ENCODE measurements around the gene NKAPL. TPM values are rescaled to one million over a fixed set of nuclear protein-coding genes. Genes with fewer than 3 reads are reported as not detected.

NKAPL gene
- polyA plus RNA-seq = 0.90 TPM
- long read RNA-seq, donor 1 = 0 reads
- long read RNA-seq, donor 2, partial matches to known transcripts = 0 of 2 reads
- long read RNA-seq, donor 2, other reads (novel, unspliced or antisense) = 0 of 2 reads
- long read RNA-seq, donor 3, partial matches to known transcripts = 0 of 4 reads
- long read RNA-seq, donor 3, other reads (novel, unspliced or antisense) = 0 of 4 reads
- long read RNA-seq, donor 4, partial matches to known transcripts = 0 of 1 reads
- long read RNA-seq, donor 4, other reads (novel, unspliced or antisense) = 0 of 1 reads
- long read RNA-seq, donor 5, partial matches to known transcripts = 0 of 2 reads
- long read RNA-seq, donor 5, other reads (novel, unspliced or antisense) = 0 of 2 reads
- long read RNA-seq, donor 6, partial matches to known transcripts = 0 of 2 reads
- long read RNA-seq, donor 6, other reads (novel, unspliced or antisense) = 0 of 2 reads
- long read RNA-seq, donor 7, partial matches to known transcripts = 0 of 2 reads
- long read RNA-seq, donor 7, other reads (novel, unspliced or antisense) = 0 of 2 reads
- long read RNA-seq, donor 8, partial matches to known transcripts = 0 of 2 reads
- long read RNA-seq, donor 8, other reads (novel, unspliced or antisense) = 0 of 2 reads
- long read RNA-seq, donor 9, partial matches to known transcripts = 0 of 3 reads
- long read RNA-seq, donor 9, other reads (novel, unspliced or antisense) = 0 of 3 reads
- long read RNA-seq, donor 10, partial matches to known transcripts = 0 of 2 reads
- long read RNA-seq, donor 10, other reads (novel, unspliced or antisense) = 0 of 2 reads
- long read RNA-seq, donor 11 = 0 reads

DNA sequence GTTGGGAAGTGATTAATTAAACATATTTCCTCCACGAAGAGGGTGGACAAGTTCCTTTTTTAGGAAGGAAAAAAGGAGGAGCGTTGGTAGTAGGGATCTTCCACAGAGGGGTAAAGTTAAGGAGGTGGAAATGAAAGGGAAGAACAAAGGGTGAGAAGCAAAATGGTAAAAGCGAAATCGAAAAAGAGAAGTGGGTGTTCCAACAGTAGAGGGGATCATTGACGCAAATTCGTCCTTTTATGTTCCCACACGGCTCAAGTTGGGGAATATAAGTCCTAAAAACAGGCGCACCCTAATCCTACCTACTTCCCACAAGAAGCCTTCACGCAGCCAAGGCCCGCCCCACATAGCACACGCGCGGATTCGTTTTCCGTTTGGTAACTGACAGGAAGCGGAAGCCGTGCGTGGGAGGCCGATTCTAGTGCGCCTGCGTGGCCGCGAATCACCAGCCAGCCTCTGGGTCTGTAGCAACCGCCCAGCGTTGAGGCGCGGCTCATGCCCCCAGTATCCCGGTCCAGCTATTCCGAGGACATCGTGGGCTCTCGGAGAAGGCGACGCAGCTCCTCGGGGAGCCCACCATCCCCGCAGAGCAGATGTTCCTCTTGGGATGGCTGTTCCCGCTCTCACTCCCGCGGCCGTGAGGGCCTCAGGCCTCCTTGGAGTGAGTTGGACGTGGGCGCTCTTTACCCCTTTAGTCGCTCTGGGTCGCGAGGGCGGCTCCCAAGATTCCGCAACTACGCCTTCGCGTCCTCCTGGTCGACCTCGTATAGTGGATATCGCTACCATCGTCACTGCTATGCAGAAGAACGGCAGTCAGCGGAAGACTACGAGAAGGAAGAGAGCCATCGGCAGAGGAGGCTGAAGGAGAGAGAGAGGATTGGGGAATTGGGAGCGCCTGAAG is at the start of gene NKAPL:
TSS of gene NKAPL (plus strand) at position 421 of the 901 bp plus-strand sequence. CDS start at position 496, 75 bp downstream.
- peak within 1 kb of the TSS; percentile 31 for H3K4me3 ChIP-seq (ENCODE audit: low read length)
- no peaks in the 10 kb centered on the region for H3K36me3 ChIP-seq (ENCODE audit: control insufficient read depth, insufficient read depth, low read length)
- DNase-seq = peak; percentile 55 to 72
- H3K9me3 ChIP-seq (ENCODE audit: control insufficient read depth, low read depth, low read length) = peaks cover 13% of the 10 kb centered on the region
- H3K4me1 ChIP-seq (ENCODE audit: control insufficient read depth, insufficient read depth, low read length) = no peaks in the 10 kb centered on the region
- peaks cover 38% of the 10 kb centered on the region for H3K27me3 ChIP-seq (ENCODE audit: control insufficient read depth, insufficient read depth, low read length)
- WGBS (ENCODE audit: insufficient coverage, low lambda C conversion rate) = 52% methylated on average over 8 of the region's 58 CpGs
- H3K27ac ChIP-seq (ENCODE audit: low read length) = no peak within 1 kb of the TSS

DNA sequence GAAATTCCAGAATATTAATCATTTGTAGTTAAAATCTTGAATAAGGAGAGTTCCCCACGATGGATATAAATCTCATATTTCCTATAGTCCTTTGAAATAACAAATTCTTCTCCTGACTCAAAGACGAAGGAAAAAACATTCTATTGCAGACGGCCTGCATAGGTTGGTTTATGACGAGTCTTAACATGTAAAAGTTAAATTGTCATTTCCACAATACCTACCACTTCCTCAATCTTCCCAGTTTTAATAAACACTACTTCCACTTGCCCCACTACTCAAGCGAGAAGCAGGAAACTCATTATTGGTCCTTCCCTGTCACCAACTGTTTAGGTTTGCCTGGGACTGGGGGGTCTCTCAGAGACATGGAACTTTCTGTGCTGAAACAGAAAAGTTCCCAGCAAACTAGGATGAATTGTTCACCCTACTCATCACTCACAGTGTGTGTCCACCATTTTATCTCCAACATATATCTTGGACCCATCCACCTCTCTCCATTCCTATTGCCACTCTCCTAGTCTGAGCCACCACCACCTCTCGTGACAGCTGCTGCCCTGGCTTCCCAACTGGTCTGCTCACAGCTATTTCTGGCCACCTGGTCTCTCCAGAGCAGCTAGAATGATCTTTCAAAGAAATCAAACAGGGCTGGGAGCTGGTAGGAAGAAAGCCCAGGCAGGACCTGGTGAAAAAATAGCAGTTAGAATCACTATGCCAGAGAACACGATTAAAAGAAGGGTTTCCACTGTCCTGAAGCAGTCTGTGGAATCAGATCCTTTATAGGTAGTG is 49.2 kb upstream of the NKAPL start:
- WGBS (ENCODE audit: insufficient coverage, low lambda C conversion rate) = 56% methylated on average over 4 of the region's 7 CpGs

DNA sequence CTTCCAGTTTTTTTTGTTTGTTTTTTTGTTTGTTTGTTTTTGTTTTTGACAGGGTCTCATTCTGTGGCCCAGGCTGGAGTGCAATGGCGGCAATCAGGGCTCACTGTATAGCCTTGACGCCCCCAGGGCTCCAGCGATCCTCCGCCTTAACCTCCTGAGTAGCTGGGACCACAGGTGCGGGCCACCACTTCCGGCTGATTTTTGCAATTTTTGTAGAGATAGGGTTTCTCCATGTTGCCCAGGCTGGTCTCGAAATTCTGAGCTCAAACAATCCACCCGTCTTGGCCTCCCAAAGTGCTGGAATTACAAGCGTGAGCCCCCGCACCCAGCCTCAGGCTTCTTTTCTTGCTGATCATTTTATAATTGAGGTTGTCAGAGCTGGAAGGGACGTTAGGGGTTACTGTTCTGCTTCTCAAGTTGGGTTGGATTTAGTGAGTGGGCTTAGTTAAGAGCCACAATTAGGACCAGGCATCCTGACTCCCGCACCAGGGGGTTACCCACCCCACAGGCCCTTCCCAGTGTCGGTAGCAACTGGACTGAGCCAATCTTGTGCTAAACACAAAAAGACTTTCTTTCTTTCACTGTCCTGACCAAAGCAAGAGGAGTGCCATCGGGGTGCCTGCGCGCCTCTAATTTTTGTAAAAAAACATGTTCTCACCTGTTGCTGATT is 47.1 kb upstream of the NKAPL start:
- peaks cover 12% of the 10 kb centered on the region for H3K4me1 ChIP-seq (ENCODE audit: control insufficient read depth, insufficient read depth, low read length)
- H3K27me3 ChIP-seq (ENCODE audit: control insufficient read depth, insufficient read depth, low read length) = peaks cover 83% of the 10 kb centered on the region
- peak overlapping the region; percentile 38 for H3K4me3 ChIP-seq (ENCODE audit: low read length)
- no CpG with 5 or more reads among the region's 16 CpGs for WGBS (ENCODE audit: insufficient coverage, low lambda C conversion rate)
- no peaks in the 10 kb centered on the region for H3K36me3 ChIP-seq (ENCODE audit: control insufficient read depth, insufficient read depth, low read length)
- no peak for DNase-seq
- H3K9me3 ChIP-seq (ENCODE audit: control insufficient read depth, low read depth, low read length) = peaks cover 5% of the 10 kb centered on the region
- no peak overlapping the region for H3K27ac ChIP-seq (ENCODE audit: low read length)

More for the DNA sequence above, 49.2 kb upstream of the NKAPL start:
- Histone ChIP-seq H3K9me3 (ENCODE audit: control insufficient read depth, low read depth, low read length) (peaks cover 5% of the 10 kb centered on the region), H3K36me3 (ENCODE audit: control insufficient read depth, insufficient read depth, low read length) (no peaks in the 10 kb centered on the region), H3K4me1 (ENCODE audit: control insufficient read depth, insufficient read depth, low read length) (peaks cover 12% of the 10 kb centered on the region), H3K4me3 (ENCODE audit: low read length) (no peak overlapping the region), H3K27me3 (ENCODE audit: control insufficient read depth, insufficient read depth, low read length) (peaks cover 83% of the 10 kb centered on the region), H3K27ac (ENCODE audit: low read length) (no peak overlapping the region)
- no peak for DNase-seq

DNA sequence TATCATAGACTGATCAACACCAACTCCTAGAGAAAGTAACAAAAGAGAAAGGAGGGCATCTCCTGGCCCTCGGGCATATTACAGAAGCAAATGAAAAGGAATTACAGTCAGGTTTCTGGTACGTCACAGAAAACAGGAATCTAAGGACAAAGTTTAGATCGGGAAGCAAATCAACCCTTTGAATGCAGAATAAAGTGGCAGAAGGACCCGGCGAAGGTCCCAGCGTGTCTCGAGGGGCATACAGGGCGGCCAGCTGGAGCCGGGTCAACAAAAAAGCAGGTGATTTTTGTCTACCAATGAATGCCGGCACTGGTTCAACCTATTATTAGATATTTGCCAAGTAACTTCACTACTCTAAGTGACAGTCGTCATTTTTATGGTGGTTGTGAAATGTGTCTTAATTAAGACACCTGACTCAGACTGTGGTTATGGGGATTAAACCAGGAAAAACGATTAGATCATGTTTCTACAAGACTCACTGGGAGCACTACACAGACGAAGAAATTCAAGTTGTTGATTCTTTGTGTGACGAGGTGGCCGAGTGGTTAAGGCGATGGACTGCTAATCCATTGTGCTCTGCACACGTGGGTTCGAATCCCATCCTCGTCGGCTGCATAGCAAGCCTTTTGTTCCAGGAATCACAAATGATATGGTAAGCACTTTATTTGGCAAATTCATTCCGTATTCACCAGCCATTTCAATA is 46.4 kb upstream of the NKAPL start:
- H3K4me3 ChIP-seq (ENCODE audit: low read length) = peak overlapping the region; percentile 38
- WGBS (ENCODE audit: insufficient coverage, low lambda C conversion rate) = 0% methylated on average over 1 of the region's 21 CpGs
- peaks cover 12% of the 10 kb centered on the region for H3K4me1 ChIP-seq (ENCODE audit: control insufficient read depth, insufficient read depth, low read length)
- peaks cover 77% of the 10 kb centered on the region for H3K27me3 ChIP-seq (ENCODE audit: control insufficient read depth, insufficient read depth, low read length)
- H3K27ac ChIP-seq (ENCODE audit: low read length) = no peak overlapping the region
- peaks cover 3% of the 10 kb centered on the region for H3K9me3 ChIP-seq (ENCODE audit: control insufficient read depth, low read depth, low read length)
- DNase-seq = peak; percentile 54 to 77
- no peaks in the 10 kb centered on the region for H3K36me3 ChIP-seq (ENCODE audit: control insufficient read depth, insufficient read depth, low read length)

DNA sequence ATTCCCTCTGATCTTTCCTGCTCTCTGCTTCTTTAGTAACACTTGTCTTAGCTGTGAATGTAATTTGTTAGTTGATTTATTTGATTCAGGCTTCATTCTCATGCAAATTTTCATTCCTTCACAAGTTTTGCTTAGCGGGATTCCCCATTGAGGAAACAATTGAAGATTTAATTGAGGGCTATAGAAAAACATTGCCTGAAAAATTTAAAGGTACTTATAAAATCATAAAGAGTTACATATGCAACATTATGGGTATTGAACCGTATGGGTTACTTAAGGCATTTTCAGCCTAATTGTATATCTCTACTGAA is 45.9 kb upstream of the NKAPL start:
- H3K36me3 ChIP-seq (ENCODE audit: control insufficient read depth, insufficient read depth, low read length) = no peaks in the 10 kb centered on the region
- WGBS (ENCODE audit: insufficient coverage, low lambda C conversion rate) = 60% methylated on average over 1 of the region's 2 CpGs
- H3K27me3 ChIP-seq (ENCODE audit: control insufficient read depth, insufficient read depth, low read length) = peaks cover 72% of the 10 kb centered on the region
- no peak overlapping the region for H3K27ac ChIP-seq (ENCODE audit: low read length)
- no peaks in the 10 kb centered on the region for H3K9me3 ChIP-seq (ENCODE audit: control insufficient read depth, low read depth, low read length)
- H3K4me1 ChIP-seq (ENCODE audit: control insufficient read depth, insufficient read depth, low read length) = peaks cover 7% of the 10 kb centered on the region
- no peak for DNase-seq
- no peak overlapping the region for H3K4me3 ChIP-seq (ENCODE audit: low read length)

DNA sequence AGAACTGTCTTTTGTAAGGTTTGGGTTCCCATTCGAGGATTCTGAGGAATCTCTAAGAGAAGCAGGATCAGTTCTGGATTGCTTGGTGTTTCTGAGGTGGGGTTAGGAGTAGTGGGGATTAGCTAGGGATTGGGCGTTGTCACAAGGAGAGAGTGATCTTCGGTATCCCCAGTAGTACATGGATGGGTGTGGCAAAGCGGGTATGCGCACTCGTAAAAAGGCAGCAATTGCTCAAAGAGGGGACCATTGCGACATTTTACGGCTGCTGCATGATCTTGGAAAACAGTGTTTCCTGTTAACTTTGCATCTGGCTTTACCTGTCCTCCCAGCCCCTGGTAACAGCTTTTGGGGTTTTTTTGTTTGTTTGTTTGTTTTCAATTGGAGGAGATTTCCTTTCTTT is 43.7 kb upstream of the NKAPL start:
- WGBS (ENCODE audit: insufficient coverage, low lambda C conversion rate) = no CpG with 5 or more reads among the region's 8 CpGs
- peak overlapping the region; percentile 10 for H3K4me3 ChIP-seq (ENCODE audit: low read length)
- DNase-seq = peak; percentile 37 to 74

DNA sequence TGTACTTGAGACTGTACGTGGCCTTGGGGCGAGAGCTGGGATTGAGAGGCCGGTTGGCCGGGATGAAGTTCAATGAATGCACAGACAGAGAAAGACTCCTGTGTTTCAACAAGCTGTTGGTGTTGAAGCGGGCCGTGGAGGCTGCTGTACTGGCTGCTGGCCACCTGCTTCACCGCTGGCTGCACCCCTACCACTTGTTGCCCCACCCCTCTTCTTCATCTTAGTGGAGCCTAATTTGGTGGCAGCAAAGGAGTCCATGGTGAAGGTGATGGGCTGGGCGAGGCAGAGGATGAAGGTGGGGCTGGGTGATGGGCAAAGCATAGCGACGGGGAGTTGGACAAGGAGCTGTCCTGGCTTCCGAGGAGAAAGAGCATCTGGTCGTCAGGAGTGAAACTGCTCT is 41.2 kb upstream of the NKAPL start:
- Histone ChIP-seq H3K4me1 (ENCODE audit: control insufficient read depth, insufficient read depth, low read length) (peaks cover 3% of the 10 kb centered on the region), H3K27me3 (ENCODE audit: control insufficient read depth, insufficient read depth, low read length) (peaks cover 54% of the 10 kb centered on the region), H3K27ac (ENCODE audit: low read length) (no peak overlapping the region), H3K9me3 (ENCODE audit: control insufficient read depth, low read depth, low read length) (no peaks in the 10 kb centered on the region), H3K36me3 (ENCODE audit: control insufficient read depth, insufficient read depth, low read length) (no peaks in the 10 kb centered on the region), H3K4me3 (ENCODE audit: low read length) (no peak overlapping the region)
- 100% methylated on average over 1 of the region's 12 CpGs for WGBS (ENCODE audit: insufficient coverage, low lambda C conversion rate)
- no peak for DNase-seq

More for the DNA sequence above, 43.7 kb upstream of the NKAPL start:
- H3K36me3 ChIP-seq (ENCODE audit: control insufficient read depth, insufficient read depth, low read length) = no peaks in the 10 kb centered on the region
- H3K27ac ChIP-seq (ENCODE audit: low read length) = no peak overlapping the region
- peaks cover 62% of the 10 kb centered on the region for H3K27me3 ChIP-seq (ENCODE audit: control insufficient read depth, insufficient read depth, low read length)
- no peaks in the 10 kb centered on the region for H3K9me3 ChIP-seq (ENCODE audit: control insufficient read depth, low read depth, low read length)
- H3K4me1 ChIP-seq (ENCODE audit: control insufficient read depth, insufficient read depth, low read length) = peaks cover 5% of the 10 kb centered on the region

DNA sequence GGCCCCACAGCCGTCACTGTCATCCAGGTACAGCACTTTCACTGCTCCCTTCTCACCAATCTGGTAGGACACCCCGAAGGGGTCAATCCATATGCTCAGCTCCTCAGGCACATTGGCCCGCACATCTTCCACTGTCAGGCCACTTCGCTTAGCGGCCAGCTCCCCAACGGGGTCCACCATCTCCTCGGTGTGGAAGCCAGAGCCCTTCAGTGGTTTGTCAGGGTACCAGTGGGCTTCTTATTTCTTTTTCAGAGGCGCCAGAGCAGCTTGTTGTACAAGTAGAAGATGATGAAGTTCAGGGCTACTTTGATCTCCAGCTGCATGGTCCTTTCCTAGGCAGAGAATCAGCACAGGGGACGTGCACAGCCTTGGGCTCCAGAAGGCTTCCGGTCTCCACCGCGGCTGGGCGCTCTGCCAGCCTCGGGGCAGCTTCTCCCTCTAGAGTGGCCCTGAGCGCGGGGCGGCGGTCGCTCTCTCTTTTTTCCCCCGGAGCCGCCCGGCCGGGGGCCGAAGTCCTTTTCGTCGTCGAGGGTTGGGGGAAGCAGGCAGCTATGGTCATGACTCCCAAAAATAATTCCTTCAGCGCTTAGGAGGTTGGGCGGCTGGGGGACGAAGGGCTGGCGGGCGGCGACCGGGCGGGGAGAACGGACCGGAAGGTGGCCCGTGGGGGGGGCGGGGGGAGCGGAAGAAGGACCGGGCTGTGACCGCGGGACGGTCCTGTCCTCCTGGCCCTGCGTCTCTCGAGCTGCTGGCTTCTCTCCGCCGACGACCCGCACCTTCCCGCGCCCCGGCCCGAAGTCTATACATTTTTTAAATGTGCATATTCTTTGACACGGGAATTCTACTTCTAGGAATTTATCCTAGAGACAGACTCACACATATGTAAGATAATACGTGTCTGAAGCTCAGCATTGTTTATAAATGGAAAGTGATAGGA is 40.5 kb upstream of the NKAPL start:
- H3K36me3 ChIP-seq (ENCODE audit: control insufficient read depth, insufficient read depth, low read length) = no peaks in the 10 kb centered on the region
- WGBS (ENCODE audit: insufficient coverage, low lambda C conversion rate) = 0% methylated on average over 1 of the region's 56 CpGs
- H3K9me3 ChIP-seq (ENCODE audit: control insufficient read depth, low read depth, low read length) = no peaks in the 10 kb centered on the region
- H3K27me3 ChIP-seq (ENCODE audit: control insufficient read depth, insufficient read depth, low read length) = peaks cover 50% of the 10 kb centered on the region
- peak; percentile 52 to 81 for DNase-seq
- no peak overlapping the region for H3K27ac ChIP-seq (ENCODE audit: low read length)
- no peaks in the 10 kb centered on the region for H3K4me1 ChIP-seq (ENCODE audit: control insufficient read depth, insufficient read depth, low read length)
- H3K4me3 ChIP-seq (ENCODE audit: low read length) = peak overlapping the region; percentile 52
